Posterior vena cava (tissue), 2 donors: ENCODE results near the gene KCNMA1. TPM values are rescaled to one million over a fixed set of nuclear protein-coding genes. Genes with fewer than 3 reads are reported as not detected.

Source experiments
- DNase-seq: peaks from one replicate; pipeline ENCODE4 v3.0.0-alpha.2; 2020; ENCODE audit warnings: low spot score
- intact Hi-C, 2 donors: fragments of 100-400 bp; cut with DNase I; formaldehyde crosslinking; loops; one replicate each; pipeline versions ENCODE4 v1.14.1 to v1.14.2; 2022 to 2023
- total RNA-seq, 2 donors: library from RNA; stranded (reverse); fragmentation: NEBNext Ultra II Directional; extraction: Animal tissue kit (Norgen Biotek cat#: 25700); gene quantifications; one replicate each; pipeline ENCODE4 v1.2.1, GENCODE V29; 2021
- donor health status: DM: yes; HTN: yes; CAD: no.
- donor health status: DM: yes; HTN: yes; CAD: no.

KCNMA1 gene
- total RNA-seq, 2 donors from 2014 or later, result 99.7 to 117 TPM

DNA sequence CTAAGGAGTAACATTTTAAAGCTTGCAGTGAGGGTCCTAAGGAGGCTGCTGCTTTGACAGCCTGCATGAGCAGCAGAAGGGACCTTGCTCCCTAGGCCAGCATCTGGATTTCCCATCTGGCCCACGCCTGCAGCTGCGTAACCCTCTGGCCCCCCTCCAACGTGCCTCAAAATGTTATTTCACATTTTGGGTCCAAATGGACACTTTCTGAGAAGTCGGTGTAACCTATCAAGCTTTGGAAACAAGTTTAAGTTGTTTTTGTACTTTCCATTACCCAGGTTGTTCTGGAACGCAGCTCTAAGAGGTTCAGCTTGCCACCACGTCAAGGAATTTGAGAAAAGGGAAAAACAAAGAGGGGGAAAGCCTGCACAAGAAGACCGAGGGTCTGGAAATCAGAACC lies 338.3 kb downstream of the KCNMA1 start:
- DNase-seq, result no peak
- intact Hi-C loops, result no loop called here

DNA sequence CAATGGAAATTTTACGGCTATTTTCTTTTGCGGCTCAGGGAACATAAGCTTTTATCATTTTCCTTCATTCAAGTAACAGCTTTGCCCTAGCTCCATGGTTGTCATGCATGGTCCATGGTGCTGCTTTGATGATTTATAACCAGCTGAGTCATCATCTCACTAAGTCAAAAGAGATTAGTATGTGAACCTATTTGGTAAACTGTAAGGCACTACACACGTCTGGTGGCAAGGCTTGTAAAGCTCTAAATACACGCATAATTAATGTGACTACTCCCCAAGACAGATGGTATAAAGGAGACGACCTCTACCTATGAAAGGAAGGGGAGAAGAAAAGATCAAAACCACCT lies 340.2 kb downstream of the KCNMA1 start:
- DNase-seq, result no peak
- intact Hi-C loops, result no loop called here

DNA sequence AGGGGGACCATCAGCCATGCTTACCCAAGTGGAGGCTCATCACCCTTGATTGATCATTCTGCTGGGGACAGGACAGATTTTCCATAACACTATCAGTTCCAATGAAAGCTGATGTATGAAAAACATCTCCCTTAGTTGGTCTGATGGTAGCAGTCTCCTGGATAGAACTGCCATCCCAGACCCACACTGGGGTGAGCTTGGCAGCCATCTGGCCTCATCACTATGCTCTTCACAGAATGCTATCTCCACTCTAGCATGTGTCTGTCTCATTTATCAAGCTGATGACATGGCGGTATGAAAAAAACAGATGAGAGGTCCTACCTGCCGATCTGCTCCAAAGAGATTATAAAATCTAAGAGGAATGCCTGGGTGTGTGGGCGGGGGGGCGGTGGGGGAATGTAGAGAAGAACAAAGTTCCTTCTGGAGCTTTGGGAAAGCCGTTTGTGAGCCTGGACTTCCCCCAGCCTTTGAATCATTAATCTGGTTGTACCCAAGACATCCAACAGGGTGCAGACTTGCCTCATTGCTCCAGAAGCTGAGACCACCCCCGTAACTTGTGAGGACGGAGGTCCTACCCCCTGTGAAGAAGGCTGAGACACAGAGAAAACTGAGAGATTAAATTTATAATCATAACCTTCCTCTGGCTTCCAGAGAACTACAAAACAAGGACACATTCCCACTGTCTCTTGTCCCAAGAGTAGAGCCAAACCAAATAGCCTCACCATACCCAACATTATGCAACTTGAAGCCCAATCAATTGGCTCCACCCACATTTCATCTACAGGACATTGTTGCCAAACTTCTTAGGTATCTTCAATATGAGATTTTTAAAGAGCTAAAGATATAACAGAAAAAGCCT lies 340.8 kb downstream of the KCNMA1 start:
- DNase-seq, result no peak

DNA sequence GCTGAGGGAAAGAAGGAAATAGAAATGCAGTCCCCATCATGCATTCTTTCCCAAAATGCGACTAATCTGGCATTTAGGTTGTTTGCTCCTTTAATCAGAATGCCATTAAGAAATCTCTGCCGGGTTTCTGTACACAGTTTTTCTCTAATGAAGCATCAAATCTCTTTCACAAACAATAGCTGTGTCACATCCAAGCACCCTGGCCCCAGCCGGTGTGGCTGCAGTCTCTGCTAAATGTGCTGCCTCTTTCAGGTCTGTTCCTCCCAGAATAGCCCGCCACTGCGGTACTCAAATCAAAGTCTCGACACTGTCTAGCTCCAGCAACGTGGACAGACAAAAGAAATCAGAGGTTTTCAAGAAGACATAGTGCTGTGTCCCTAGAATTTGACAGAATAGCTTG lies 343.8 kb downstream of the KCNMA1 start:
- intact Hi-C loops, result loop anchor here in 1 of 2 donors (5.0 kb wide), 1 partner anchor 781 kb away; no protein-coding TSS in a partner anchor
- no peak for DNase-seq

More for the DNA sequence above, 340.8 kb downstream of the KCNMA1 start:
- intact Hi-C loops, result no loop called here

DNA sequence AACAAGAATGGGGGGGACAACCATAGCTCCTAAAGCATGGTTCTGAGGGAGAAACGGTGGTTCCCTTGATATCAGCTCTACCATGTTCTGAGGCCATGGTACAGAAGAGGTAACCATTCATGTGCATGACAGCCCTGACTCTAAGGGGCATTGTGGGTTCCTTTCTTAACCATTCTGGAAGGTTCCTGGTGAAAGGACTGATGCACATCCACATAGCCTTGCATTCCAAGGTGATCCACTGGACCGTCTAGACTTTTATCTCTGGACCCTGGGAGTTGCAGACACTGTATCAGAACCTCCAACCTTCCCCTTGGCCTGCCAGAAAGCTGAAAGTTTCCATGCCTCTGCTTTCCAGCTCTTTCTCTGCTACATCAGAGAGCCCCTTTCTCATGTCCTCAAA lies 344.3 kb downstream of the KCNMA1 start:
- no peak for DNase-seq
- intact Hi-C loops, result loop anchor here in 1 of 2 donors (5.0 kb wide), 1 partner anchor 781 kb away; no protein-coding TSS in a partner anchor

DNA sequence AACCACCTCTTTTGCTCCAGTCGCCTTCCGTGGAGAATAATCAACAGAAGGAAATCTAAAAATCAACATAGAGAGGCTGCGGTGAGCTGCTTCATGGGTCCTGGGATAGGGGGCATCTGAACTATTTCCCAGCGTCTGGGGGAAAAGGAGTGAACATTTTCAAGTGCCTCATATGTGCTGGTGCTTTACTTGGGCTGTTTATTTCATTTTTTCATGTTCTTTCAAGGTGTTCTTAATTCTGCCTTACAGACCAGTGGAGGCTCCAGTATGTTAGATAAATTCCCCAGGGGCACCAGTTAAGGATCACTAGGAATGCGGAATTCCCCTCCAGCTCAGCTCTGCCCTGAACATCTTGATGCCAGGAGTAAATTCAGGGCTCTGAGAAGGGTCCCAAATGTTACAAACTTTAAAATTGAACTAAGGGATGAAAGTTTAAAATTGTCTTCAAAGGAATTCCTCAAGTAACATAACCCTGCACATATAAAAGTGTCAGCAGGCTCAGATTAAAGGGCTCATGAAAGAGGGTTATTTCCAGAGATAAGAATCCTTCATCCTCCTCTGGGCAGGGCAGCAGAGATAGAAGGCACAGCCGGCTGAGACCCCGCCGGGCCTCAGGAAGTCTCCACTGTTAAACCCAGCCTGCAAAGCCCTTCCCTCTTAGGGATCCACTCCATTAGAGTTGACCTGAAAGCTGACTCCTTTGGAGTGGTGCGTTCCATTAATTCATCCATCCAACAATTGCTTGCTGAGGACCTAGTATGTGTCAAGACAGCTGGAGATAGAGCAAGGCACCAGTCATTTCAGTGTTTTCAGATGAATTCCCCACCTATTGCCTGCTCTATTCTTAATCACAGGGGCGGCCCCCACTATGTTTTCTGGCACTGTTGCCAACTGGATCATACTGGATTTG lies 345.8 kb downstream of the KCNMA1 start:
- no peak for DNase-seq
- intact Hi-C loops, result loop anchor here in 1 of 2 donors (5.0 kb wide), 1 partner anchor 780 kb away; no protein-coding TSS in a partner anchor

DNA sequence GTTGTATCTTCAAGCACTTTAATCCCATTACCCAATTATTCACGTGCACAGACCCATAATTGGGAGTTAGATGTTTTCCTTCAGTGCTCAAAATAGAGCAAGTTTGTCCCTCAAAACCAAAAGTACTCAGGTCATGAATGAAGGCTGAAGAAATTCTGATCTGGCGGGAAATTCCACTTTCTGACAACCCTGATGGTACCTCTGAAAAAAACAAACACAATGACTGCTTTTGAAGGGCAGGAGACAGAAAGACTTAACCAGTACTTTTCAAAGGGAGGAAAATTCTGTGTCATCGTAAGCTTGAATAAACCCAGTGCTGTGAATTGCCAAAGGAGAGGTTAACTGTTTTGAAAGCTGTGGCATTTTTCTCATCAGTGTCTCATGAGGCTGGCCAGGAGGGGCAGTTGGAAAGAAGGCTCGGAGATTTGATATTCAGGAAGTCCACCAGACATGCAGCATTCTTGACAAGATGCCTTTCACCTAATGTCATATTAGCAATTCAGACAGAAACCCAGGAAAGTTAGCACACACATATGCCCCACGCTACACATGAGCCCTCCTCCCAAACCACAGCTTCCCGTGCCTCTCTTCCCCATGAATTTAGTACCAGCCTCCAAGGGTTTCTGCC lies 347.0 kb downstream of the KCNMA1 start:
- DNase-seq, result no peak
- intact Hi-C loops, result loop anchor here in 1 of 2 donors (5.0 kb wide), 1 partner anchor 778 kb away; no protein-coding TSS in a partner anchor

DNA sequence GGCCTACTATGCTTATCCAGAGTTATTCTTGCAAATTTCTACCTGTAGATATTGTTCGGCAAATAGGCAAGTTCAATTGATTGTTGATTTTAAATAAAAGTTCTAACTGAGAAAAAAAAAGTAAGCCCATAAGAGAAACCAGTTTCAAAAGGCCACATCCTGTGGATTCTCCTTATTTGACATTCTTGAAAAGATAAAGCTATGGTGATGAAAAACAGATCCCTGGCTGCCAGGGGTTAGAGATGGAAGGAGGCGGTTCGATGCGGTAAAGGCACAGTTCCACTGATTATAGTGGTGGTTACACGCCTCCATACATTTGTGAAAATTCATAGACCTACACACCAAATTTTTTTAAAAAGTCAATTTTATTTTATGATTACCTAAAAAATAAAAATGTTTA lies 347.8 kb downstream of the KCNMA1 start:
- intact Hi-C loops, result loop anchor here in 1 of 2 donors (5.0 kb wide), 1 partner anchor 777 kb away; no protein-coding TSS in a partner anchor
- DNase-seq, result no peak

DNA sequence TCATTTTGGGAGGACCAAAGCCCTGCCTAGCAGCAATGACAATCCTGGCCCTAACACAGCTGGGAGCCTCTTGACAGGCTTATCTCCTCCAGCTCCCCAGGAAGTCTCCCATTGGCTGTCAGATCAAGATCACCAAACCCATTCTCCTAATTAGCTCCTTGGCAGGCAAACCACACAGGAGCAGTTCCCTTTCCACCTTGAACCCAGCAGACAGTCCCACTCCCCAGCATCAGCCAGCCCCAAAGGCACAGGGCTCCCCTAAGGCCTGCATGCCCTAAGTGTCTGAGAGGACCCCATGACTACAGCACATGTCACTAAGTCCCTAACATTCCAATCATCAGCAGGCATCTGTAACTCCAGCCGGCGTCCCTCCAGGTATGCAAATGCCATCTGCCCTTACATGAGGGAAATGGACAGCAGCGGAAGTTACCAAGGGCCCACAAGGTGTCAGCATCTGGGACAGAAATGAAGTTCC lies 348.5 kb downstream of the KCNMA1 start:
- intact Hi-C loops, result no loop called here
- no peak for DNase-seq

DNA sequence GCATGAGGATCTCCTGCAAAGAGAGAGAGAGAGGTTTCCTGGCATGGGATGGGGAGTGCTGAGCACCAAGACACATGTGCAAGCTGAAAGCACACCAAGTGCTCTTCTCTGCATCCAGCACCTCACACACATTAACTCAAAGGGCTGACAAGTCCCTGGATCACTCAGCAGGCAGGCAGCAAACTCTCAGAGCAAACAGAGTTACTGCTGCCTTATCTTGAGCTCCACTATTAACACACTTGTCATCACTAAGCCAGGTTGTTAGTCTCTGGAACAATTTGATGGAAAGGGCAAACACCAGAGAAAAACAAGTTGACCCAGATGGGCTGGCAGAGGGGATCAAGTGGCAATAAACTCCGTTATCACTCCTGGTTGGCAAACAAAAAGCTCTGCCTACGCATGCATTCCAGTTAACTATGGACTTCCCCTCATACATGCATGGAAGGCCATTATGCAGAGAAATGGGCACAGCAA lies 349.9 kb downstream of the KCNMA1 start:
- intact Hi-C loops, result no loop called here
- DNase-seq, result no peak

DNA sequence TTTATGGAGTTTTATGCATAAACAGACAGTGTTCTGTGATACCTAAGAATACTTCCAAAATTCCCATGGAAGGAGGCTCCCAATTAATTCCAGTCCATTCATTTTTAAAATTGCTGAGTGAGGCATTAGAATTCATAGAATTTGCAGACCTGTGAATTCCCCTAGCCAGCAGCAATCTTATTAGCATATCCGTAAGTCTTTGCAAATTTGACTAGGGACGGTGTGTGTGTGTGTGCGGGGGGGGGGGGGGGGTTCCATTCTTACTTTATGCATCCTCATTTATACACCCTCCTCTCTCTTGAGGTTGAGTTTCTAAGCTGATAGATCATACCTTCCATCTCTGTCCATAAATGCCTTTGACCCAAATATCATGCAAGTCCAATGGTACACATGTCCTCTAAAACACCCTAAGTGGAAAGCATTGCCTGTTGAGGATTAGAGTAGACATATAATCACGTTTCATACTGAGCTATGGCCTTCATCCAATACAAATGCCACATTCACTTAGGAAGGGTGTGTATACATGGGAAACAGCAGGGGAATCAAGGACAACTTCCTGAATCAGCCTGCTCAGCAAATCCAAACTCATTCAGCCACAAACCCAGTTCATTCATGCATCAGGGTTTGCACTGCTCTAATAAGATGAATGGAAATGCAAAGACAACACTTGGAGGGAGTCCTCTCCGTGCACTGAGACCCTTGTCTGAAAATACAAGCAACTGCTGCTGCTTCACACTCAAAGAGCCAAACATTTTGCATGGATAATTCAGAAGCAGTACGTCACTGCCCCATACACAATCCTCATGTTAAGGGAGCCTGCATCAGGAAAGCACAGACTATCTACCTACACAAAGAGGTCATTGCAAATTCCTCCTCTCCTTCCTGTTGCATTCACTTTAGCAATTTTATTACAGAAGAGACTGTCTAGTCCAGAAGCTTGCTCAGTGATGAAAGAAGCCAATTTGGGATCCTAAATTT lies 350.8 kb downstream of the KCNMA1 start:
- no peak for DNase-seq
- intact Hi-C loops, result no loop called here

DNA sequence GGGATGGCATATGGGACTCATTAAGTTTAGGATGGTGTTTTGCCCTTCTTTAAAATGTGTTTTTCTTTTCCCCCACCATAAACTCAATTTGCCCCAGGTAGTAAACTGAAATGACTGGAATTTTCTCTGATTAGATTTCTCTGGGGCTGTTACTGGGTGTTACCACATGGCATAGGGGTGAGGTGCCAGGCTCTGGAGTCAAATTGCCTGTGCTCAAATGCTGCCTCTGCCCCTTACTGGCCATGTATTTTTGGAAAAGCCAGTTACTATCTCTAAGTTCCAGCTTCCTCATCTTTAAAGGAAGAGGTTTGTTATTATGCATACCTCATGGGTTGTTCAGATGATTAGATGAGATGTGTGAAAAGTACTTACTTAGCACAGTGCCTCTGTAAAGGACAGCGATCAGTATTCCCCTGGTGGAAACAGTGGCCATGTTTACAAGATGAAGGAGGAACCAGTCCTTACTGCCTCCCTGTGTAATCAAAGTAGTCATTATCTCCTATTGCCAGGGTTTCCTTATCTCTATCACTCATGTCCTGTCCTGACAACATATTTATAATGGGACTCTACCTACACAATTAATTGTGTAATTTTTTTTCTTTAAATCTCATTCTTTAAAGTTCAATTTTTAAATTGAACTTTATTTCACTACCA lies 352.0 kb downstream of the KCNMA1 start:
- intact Hi-C loops, result no loop called here
- no peak for DNase-seq

DNA sequence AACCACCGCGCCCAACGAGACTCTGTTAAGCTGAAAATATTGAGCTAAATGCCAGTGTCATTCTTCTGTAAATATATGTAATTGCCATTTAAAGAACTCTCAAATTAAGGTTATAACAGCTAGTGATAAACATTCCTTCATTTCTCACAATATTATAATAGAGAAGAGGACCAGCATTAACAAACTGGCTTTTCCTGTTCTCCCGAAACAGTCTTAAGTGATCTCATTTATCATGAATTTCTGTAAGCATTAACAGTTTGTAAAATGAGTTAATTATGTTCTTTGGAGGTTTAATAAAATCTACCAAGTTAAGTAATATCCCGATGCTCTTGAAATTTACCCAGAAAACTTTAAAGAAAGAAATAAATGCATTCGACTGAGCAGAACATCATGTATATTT lies 352.8 kb downstream of the KCNMA1 start:
- intact Hi-C loops, result no loop called here
- no peak for DNase-seq

DNA sequence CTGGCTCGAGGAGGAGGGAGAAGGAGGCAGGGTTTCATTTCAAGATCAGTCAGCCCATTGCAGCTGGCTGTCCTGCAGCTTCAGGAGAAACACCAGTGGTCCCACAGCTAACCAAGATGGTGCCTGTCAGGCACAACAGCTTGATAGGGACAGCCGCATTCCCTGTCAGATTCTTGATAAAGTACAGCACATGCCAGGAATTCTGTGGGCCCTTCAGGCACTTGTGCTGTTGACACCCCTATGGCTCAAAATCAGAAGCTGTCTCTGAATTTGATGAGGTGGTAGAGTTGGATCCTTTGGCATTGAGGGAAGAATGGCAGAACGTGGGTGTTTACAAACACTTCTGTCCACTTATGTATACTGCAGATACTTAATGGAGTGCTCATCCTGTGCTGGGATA lies 354.3 kb downstream of the KCNMA1 start:
- DNase-seq, result no peak
- intact Hi-C loops, result no loop called here

DNA sequence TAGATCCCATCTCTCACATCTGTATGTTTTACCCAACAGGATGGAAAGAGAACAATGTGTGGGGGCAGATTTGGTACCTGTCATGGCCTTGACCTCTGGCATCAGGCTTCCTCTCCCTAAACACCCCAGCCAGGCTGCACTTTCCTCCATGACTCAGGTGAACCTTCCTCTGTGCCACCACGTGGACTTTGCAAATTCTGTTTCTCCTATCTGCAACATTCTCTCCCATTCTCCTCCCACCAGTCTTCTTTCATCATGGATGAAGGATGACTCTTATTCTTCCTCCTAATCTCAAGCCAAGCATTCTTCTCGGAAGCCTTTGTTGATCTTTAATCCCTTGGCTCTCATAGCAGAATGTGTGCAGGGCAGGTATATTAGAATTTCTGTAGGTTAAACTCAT lies 355.4 kb downstream of the KCNMA1 start:
- DNase-seq, result no peak
- intact Hi-C loops, result no loop called here

DNA sequence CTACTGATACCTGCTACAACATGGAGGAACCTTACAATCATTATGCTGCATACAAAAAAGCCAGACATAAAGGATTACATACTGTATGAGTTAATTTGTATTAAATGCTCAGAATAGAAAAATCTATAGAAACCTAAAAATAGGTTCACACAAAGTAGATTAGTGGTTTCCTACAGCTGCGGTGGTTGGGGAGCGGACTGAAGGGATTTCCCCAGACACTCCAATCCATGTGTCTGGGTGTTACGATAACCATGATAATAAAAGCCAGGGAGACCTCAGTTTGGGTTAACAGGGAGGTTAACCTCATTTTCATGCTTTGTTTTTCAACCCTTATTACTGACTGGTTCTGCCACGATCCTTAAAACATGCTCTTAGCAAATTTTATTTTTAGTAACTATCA lies 355.9 kb downstream of the KCNMA1 start:
- intact Hi-C loops, result no loop called here

DNA sequence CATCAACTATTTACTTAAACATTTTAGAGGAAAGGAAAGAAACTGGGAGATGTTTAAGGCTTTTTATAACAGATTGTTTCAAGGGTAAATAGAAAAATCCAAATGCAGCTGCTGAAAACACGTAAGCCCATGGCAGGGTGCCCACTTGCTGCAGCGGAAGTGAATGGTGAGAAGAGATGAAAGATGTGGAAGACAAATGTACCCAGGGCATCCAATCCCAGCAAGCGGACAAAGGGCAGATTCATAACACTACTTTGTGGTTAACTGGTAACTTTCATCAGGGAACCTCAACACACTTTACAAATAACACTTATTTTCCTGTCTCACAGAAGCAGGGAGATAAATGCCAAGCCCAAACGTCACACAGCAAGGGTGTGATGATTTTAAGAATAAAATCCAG lies 358.4 kb downstream of the KCNMA1 start:
- intact Hi-C loops, result no loop called here
- no peak for DNase-seq

More for the DNA sequence above, 355.9 kb downstream of the KCNMA1 start:
- DNase-seq, result no peak
